Tibial nerve (tissue), 4 donors: ENCODE measurements around the gene NR1H4. TPM values are rescaled to one million over a fixed set of nuclear protein-coding genes. Genes with fewer than 3 reads are reported as not detected.
A peak's percentile ranks its signal among the peaks of the same experiment; 100 is the strongest.
"Not testable (repeated sequence)": the region's sequence is repeated elsewhere in the genome, so short reads cannot be mapped to it uniquely, and the experiment has no call there.

Experiments used
- DNase-seq, 2 donors: peaks; one replicate each; pipeline ENCODE4 v3.0.0-alpha.2; 2019; ENCODE audit warnings: low spot score in 2 of 2
- H3K27ac ChIP-seq, 4 donors: fragments of 200-600 bp; sonication (generic) in 3 of 4; one replicate each; pipeline ENCODE4 v1.5.1; 2017 to 2019; ENCODE audit warnings: mild to moderate bottlenecking in 1 of 4
- H3K27me3 ChIP-seq, 2 donors: fragments of 200-600 bp; sonication (generic) in 1 of 2; one replicate each; pipeline versions ENCODE4 v1.5.1 to v1.6.0; 2017 to 2019
- H3K36me3 ChIP-seq, 3 donors: fragments of 200-600 bp; sonication (generic); one replicate each; pipeline ENCODE4 v1.5.1; 2018 to 2019
- H3K4me1 ChIP-seq, 4 donors: fragments of 200-600 bp; sonication (generic) in 3 of 4; one replicate each; pipeline ENCODE4 v1.5.1; 2017 to 2019
- H3K4me3 ChIP-seq, 4 donors: fragments of 200-600 bp; sonication (generic) in 3 of 4; one replicate each; pipeline ENCODE4 v1.5.1; 2017 to 2019; ENCODE audit warnings: mild to moderate bottlenecking in 1 of 4, moderate library complexity in 1 of 4
- H3K9me3 ChIP-seq, 4 donors: fragments of 200-600 bp; sonication (generic) in 3 of 4; one replicate each; pipeline ENCODE4 v1.5.1; 2017 to 2019
- CTCF ChIP-seq, 5 experiments: fragments of 200-600 bp in 3 of 5; fragments of 450-650 bp in 2 of 5; sonication (generic) in 3 of 5; IDR thresholded peaks; one replicate each; pipeline ENCODE4 v1.5.1; 2016 to 2019; ENCODE audit warnings: antibody characterized with exemption in 5 of 5, mild to moderate bottlenecking in 3 of 5, moderate library complexity in 2 of 5
- EP300 ChIP-seq, 2 donors: sonication (generic); formaldehyde crosslinking; IDR thresholded peaks; one replicate each; pipeline ENCODE4 v1.6.1; 2017; ENCODE audit warnings: antibody characterized with exemption in 2 of 2, mild to moderate bottlenecking in 1 of 2
- POLR2A ChIP-seq, 2 donors: fragments of 450-650 bp; IDR thresholded peaks; one replicate each; pipeline ENCODE4 v1.6.1; 2017; ENCODE audit warnings: antibody characterized with exemption in 2 of 2, mild to moderate bottlenecking in 2 of 2, moderate library complexity in 2 of 2
- WGBS, 2 donors: methylation state at CpG; one replicate each; pipeline ENCODE4 v1.1.5; 2018; 5-methylcytosine and 5-hydroxymethylcytosine counted together
- total RNA-seq, 4 donors: library from RNA; depleted of rRNA; stranded (reverse); fragments of >200 nt; gene quantifications; one replicate each; pipeline ENCODE4 v1.1.0, GENCODE V29; 2016

The NR1H4 gene
- total RNA-seq, 4 donors from 2014 or later = not detected

GRCh38 chr12:100494538-100494937 is 20.9 kb downstream of the NR1H4 start:
- no peaks in the 10 kb centered on the region for H3K36me3 ChIP-seq

GRCh38 chr12:100497105-100497795 is 23.6 kb downstream of the NR1H4 start:
- 78 to 84% methylated on average over 15 of the region's 15 CpGs for whole genome bisulfite sequencing, 2 donors
- peak overlapping the region in 1 of 4 donors; percentile 2 for H3K27ac ChIP-seq
- no peak for DNase-seq
- TF ChIP-seq EP300 (IDR thresholded peaks at IDR 0.05) = no peak
- TF ChIP-seq POLR2A (IDR thresholded peaks at IDR 0.05) = no peak
- no peak for TF ChIP-seq CTCF (IDR thresholded peaks at IDR 0.05)
- H3K4me3 ChIP-seq = no peak overlapping the region
- H3K27me3 ChIP-seq = no peaks in the 10 kb centered on the region
- peaks cover 0 to 5% (median 0%) of the 10 kb centered on the region in 4 donors for H3K4me1 ChIP-seq
- H3K9me3 ChIP-seq = no peaks in the 10 kb centered on the region
- H3K36me3 ChIP-seq = no peaks in the 10 kb centered on the region

More at GRCh38 chr12:100494538-100494937, 20.9 kb downstream of the NR1H4 start:
- WGBS, 2 donors = 87 to 92% methylated on average over 2 of the region's 2 CpGs
- Histone ChIP-seq H3K9me3 (no peaks in the 10 kb centered on the region), H3K27me3 (no peaks in the 10 kb centered on the region), H3K4me3 (no peak overlapping the region), H3K27ac (no peak overlapping the region), H3K4me1 (peaks cover 0 to 11% (median 1%) of the 10 kb centered on the region in 4 donors)
- no peak for DNase-seq
- TF ChIP-seq EP300 (IDR thresholded peaks at IDR 0.05) (no peak), POLR2A (IDR thresholded peaks at IDR 0.05) (no peak), CTCF (IDR thresholded peaks at IDR 0.05) (no peak)

GRCh38 chr12:100498141-100498540 is 24.5 kb downstream of the NR1H4 start:
- no peak for DNase-seq
- no peaks in the 10 kb centered on the region for H3K9me3 ChIP-seq
- no peak overlapping the region for H3K4me3 ChIP-seq

DNA sequence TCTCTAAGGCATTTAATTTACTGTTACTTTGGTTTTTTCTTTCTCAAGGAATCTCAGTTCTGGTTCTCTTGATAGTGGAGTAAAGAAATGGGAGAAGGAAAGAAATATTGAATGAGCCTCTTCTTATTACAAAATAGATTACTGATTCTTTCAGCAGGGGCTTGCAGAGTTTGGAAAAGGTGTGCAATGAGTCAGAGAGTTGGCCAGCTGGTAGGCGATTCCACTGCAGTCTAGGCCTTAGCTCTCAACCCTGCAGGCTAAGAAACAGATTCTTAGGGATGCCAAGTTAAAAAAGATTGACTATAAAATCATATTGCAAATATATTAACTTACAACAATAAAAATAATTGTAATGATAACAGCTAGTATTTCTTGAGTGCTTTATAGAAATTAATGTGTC is 25.8 kb downstream of the NR1H4 start:
- no peaks in the 10 kb centered on the region for H3K27me3 ChIP-seq
- TF ChIP-seq CTCF (IDR thresholded peaks at IDR 0.05) (no peak), EP300 (IDR thresholded peaks at IDR 0.05) (no peak), POLR2A (IDR thresholded peaks at IDR 0.05) (no peak)
- no peak overlapping the region for H3K27ac ChIP-seq
- H3K4me1 ChIP-seq = peaks cover 0 to 5% (median 0%) of the 10 kb centered on the region in 4 donors
- H3K36me3 ChIP-seq = no peaks in the 10 kb centered on the region
- no peak overlapping the region for H3K4me3 ChIP-seq
- H3K9me3 ChIP-seq = no peaks in the 10 kb centered on the region
- DNase-seq = no peak
- 57 to 65% methylated on average over 1 of the region's 1 CpG for WGBS, 2 donors

More at GRCh38 chr12:100498141-100498540, 24.5 kb downstream of the NR1H4 start:
- Histone ChIP-seq H3K4me1 (peaks cover 0 to 5% (median 0%) of the 10 kb centered on the region in 4 donors), H3K36me3 (no peaks in the 10 kb centered on the region), H3K27me3 (no peaks in the 10 kb centered on the region), H3K27ac (no peak overlapping the region)
- 88 to 90% methylated on average over 10 of the region's 10 CpGs for WGBS, 2 donors
- TF ChIP-seq CTCF (IDR thresholded peaks at IDR 0.05) = no peak
- TF ChIP-seq EP300 (IDR thresholded peaks at IDR 0.05) = no peak
- TF ChIP-seq POLR2A (IDR thresholded peaks at IDR 0.05) = no peak

DNA sequence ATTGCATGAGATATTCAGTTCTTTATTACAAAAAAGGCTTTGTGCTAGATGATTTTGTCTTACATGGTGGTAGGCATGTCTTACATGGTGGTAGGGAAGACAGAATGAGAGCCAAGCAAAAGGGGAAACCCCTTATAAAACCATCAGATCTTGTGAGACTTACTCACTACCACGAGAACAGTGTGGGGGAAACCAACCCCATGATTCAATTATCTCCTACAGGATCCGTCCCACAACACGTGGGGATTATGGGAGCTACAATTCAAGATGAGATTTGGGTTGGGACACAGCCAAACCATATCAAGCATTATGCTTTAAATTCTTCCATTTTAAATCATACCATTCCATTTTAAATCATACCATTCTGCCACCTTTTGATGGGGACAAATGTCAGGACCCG is 29.1 kb downstream of the NR1H4 start:
- not testable (repeated sequence) for H3K9me3 ChIP-seq, H3K36me3 ChIP-seq, H3K27me3 ChIP-seq, H3K4me1 ChIP-seq, H3K4me3 ChIP-seq, H3K27ac ChIP-seq, DNase-seq
- WGBS, 2 donors = 83 to 86% methylated on average over 4 of the region's 4 CpGs
